ENCODE results near the gene SIGLEC11. TPM values are rescaled to one million over a fixed set of nuclear protein-coding genes. Genes with fewer than 3 reads are reported as not detected.

The SIGLEC11 gene
- total RNA-seq, 1 donor from 2014 or later: not detected

- FAIRE-seq: no peak
- Histone ChIP-seq H3K27me3 (ENCODE audit: control insufficient read depth, insufficient read depth, low read length) (no peaks in the 10 kb centered on the region), H3K36me3 (ENCODE audit: control insufficient read depth, insufficient read depth, low read length) (peaks cover 41% of the 10 kb centered on the region), H3K4me3 (ENCODE audit: low read depth, low read length) (no peak overlapping the region)
- no peak for TF ChIP-seq CTCF (IDR thresholded peaks at IDR 0.05; ENCODE audit: insufficient read depth, low read length, severe bottlenecking)
- DNase-seq (ENCODE audit: low read depth): no peak
These were observed 42.3 kb upstream of the SIGLEC11 start for GRCh38 chr19:50003254-50003788.

- no peak for TF ChIP-seq CTCF (IDR thresholded peaks at IDR 0.05; ENCODE audit: insufficient read depth, low read length, severe bottlenecking)
- H3K36me3 ChIP-seq (ENCODE audit: control insufficient read depth, insufficient read depth, low read length): peaks cover 35% of the 10 kb centered on the region
- DNase-seq (ENCODE audit: low read depth): no peak
- no peak overlapping the region for H3K4me3 ChIP-seq (ENCODE audit: low read depth, low read length)
- no peaks in the 10 kb centered on the region for H3K27me3 ChIP-seq (ENCODE audit: control insufficient read depth, insufficient read depth, low read length)
- no peak for FAIRE-seq
These were observed 41.5 kb upstream of the SIGLEC11 start for GRCh38 chr19:50002386-50002960.

GRCh38 chr19:50001775-50002174, 40.8 kb upstream of the SIGLEC11 start:
- H3K27me3 ChIP-seq (ENCODE audit: control insufficient read depth, insufficient read depth, low read length): no peaks in the 10 kb centered on the region
- H3K36me3 ChIP-seq (ENCODE audit: control insufficient read depth, insufficient read depth, low read length): peaks cover 30% of the 10 kb centered on the region
- H3K4me3 ChIP-seq (ENCODE audit: low read depth, low read length): no peak overlapping the region
- no peak for FAIRE-seq
- no peak for DNase-seq (ENCODE audit: low read depth)
- TF ChIP-seq CTCF (IDR thresholded peaks at IDR 0.05; ENCODE audit: insufficient read depth, low read length, severe bottlenecking): no peak

GRCh38 chr19:50000841-50001557, 40.0 kb upstream of the SIGLEC11 start:
- no peak overlapping the region for H3K4me3 ChIP-seq (ENCODE audit: low read depth, low read length)
- H3K36me3 ChIP-seq (ENCODE audit: control insufficient read depth, insufficient read depth, low read length): peaks cover 29% of the 10 kb centered on the region
- no peaks in the 10 kb centered on the region for H3K27me3 ChIP-seq (ENCODE audit: control insufficient read depth, insufficient read depth, low read length)
- DNase-seq (ENCODE audit: low read depth): no peak
- no peak for FAIRE-seq
- TF ChIP-seq CTCF (IDR thresholded peaks at IDR 0.05; ENCODE audit: insufficient read depth, low read length, severe bottlenecking): no peak

DNA sequence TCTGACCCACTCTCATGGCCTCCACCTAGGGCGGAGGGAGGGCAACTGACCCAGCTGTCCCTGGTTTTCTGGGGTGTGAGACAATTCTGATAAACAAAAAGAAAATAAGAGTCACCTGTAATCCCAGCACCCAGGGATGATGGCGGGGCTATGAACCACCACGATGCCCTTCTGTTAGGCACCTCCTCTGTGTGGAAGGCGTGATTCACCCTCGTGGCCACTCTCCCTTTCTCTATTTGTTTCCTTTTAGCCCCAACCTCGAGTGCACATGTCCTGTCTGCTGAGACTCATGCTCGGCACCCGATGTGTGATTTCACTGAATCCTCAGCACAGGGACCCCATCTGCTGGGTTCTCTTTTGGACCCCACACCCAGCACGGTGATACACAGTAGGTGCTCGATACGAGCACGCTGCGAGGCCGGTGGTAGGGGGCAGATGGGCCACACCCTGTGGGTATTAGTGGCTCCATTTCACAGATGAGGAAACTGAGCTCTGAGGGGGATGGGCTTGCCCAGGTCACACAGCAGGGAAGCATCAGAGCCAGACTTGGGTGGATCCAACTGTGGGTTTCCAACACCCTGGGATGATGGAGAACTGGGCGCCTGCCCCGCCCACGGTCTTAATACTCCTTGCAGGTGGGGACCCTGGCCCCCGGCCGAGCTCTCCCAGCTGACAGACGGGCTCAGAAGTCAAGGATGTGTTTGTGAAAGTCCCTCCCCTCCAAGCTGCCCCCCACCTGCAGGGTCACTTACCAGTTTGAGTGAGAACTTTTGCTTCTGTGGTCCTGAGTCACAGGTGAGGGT, 39.3 kb upstream of the SIGLEC11 start:
- DNase-seq (ENCODE audit: low read depth) (no peak), FAIRE-seq (no peak)
- TF ChIP-seq CTCF (IDR thresholded peaks at IDR 0.05; ENCODE audit: insufficient read depth, low read length, severe bottlenecking): no peak
- Histone ChIP-seq H3K4me3 (ENCODE audit: low read depth, low read length) (no peak overlapping the region), H3K36me3 (ENCODE audit: control insufficient read depth, insufficient read depth, low read length) (peaks cover 31% of the 10 kb centered on the region), H3K27me3 (ENCODE audit: control insufficient read depth, insufficient read depth, low read length) (no peaks in the 10 kb centered on the region)
